Natural killer cell (primary cell): ENCODE results near the gene FAH. TPM values are rescaled to one million over a fixed set of nuclear protein-coding genes. Genes with fewer than 3 reads are reported as not detected.

ENCODE experiments used
- ATAC-seq, 3 donors: fragments of 150-1000 bp in 2 of 3; fragments of 200-7000 bp in 1 of 3; cut with Tn5 transposase; 1 replicate in 1 of 3; 2 replicates in 2 of 3; pipeline ENCODE4 v1.10.0; 2021; ENCODE audit warnings: mild to moderate bottlenecking in 2 of 3, moderate library complexity in 2 of 3
- DNase-seq, 2 donors: peaks; one replicate each; pipeline versions ENCODE4 v3.0.0 to v3.0.0-alpha.2; 2013 to 2021; ENCODE audit warnings: mixed read lengths in 1 of 2
- H3K27ac ChIP-seq: one replicate; pipeline ENCODE4 v1.5.1; 2013; ENCODE audit warnings: mild to moderate bottlenecking, low read length
- H3K27me3 ChIP-seq: one replicate; pipeline ENCODE4 v1.6.1; 2013; ENCODE audit warnings: low read length; ENCODE audit not compliant: control insufficient read depth, insufficient read depth
- H3K36me3 ChIP-seq: one replicate; pipeline ENCODE4 v1.6.1; 2013; ENCODE audit warnings: low read length; ENCODE audit not compliant: control insufficient read depth, insufficient read depth
- H3K4me1 ChIP-seq: one replicate; pipeline ENCODE4 v1.6.1; 2013; ENCODE audit warnings: low read length; ENCODE audit not compliant: control insufficient read depth, insufficient read depth
- H3K4me3 ChIP-seq: one replicate; pipeline ENCODE4 v1.5.1; 2013; ENCODE audit warnings: low read length
- H3K9me3 ChIP-seq: one replicate; pipeline ENCODE4 v1.6.1; 2013; ENCODE audit warnings: low read length; ENCODE audit not compliant: control insufficient read depth, insufficient read depth
- H3K27ac Mint-ChIP-seq, 2 donors: one replicate each; pipeline ENCODE4 v1.8.0; 2022; ENCODE audit warnings: mild to moderate bottlenecking in 2 of 2, mixed read lengths in 2 of 2, moderate library complexity in 1 of 2
- H3K27me3 Mint-ChIP-seq, 2 donors: one replicate each; pipeline ENCODE4 v1.8.0; 2022; ENCODE audit warnings: low read depth in 2 of 2, mixed read lengths in 2 of 2
- H3K36me3 Mint-ChIP-seq: one replicate; pipeline ENCODE4 v1.8.0; 2022; ENCODE audit warnings: mixed read lengths
- H3K4me1 Mint-ChIP-seq, 2 donors: one replicate each; pipeline ENCODE4 v1.8.0; 2022; ENCODE audit warnings: mixed read lengths in 2 of 2
- H3K4me3 Mint-ChIP-seq: one replicate; pipeline ENCODE4 v1.8.0; 2022; ENCODE audit warnings: mild to moderate bottlenecking, moderate library complexity, mixed read lengths
- H3K9me3 Mint-ChIP-seq, 2 donors: one replicate each; pipeline ENCODE4 v1.8.0; 2022; ENCODE audit warnings: mixed read lengths in 2 of 2
- CTCF ChIP-seq: fragments of 200-600 bp; IDR thresholded peaks from one replicate; pipeline ENCODE4 v1.8.0; 2022; ENCODE audit warnings: antibody characterized with exemption
- WGBS: methylation state at CpG from one replicate; pipeline ENCODE4 v1.1.7; 2013; ENCODE audit warnings: missing lambda C conversion rate; ENCODE audit not compliant: insufficient coverage; 5-methylcytosine and 5-hydroxymethylcytosine counted together
- intact Hi-C: fragments of 100-400 bp; cut with micrococcal nuclease; formaldehyde crosslinking; loops from one replicate; pipeline ENCODE4 v1.14.2; 2022
- total RNA-seq, 4 donors: library from RNA; stranded (reverse); fragments of 120-200 nt in 1 of 4; gene quantifications; one replicate each; pipeline versions ENCODE4 v1.2.3 to v1.2.4, GENCODE V29; 2013 to 2022

The FAH gene
- total RNA-seq, 3 donors from 2014 or later (not counting 1 experiment from before 2014, with no cell fraction given): 12.4 to 14.1 (median 13.5) TPM

- no peak for ATAC-seq
- 90% methylated on average over 25 of the region's 26 CpGs for whole genome bisulfite sequencing
- no peak overlapping the region for H3K4me3 Mint-ChIP-seq
These were observed 48.6 kb downstream of the FAH start for GRCh38 chr15:80201256-80202015.

GRCh38 chr15:80202016-80202315, 49.2 kb downstream of the FAH start:
- Mint-ChIP-seq H3K4me1 (no peaks in the 10 kb centered on the region), H3K27ac (no peak overlapping the region), H3K9me3 (no peaks in the 10 kb centered on the region), H3K4me3 (no peak overlapping the region), H3K27me3 (peaks cover 17 to 32% of the 10 kb centered on the region in 2 donors), H3K36me3 (no peaks in the 10 kb centered on the region)
- intact Hi-C loops: no loop called here
- H3K36me3 ChIP-seq: no peaks in the 10 kb centered on the region
- H3K27me3 ChIP-seq: no peaks in the 10 kb centered on the region
- no peak for DNase-seq
- no peak for TF ChIP-seq CTCF
- H3K9me3 ChIP-seq: no peaks in the 10 kb centered on the region
- no peak overlapping the region for H3K4me3 ChIP-seq
- 71% methylated on average over 2 of the region's 2 CpGs for WGBS
- no peak overlapping the region for H3K27ac ChIP-seq
- ATAC-seq: no peak
- H3K4me1 ChIP-seq: no peaks in the 10 kb centered on the region

More at GRCh38 chr15:80201256-80202015, 48.6 kb downstream of the FAH start:
- Histone ChIP-seq H3K4me1 (no peaks in the 10 kb centered on the region), H3K9me3 (no peaks in the 10 kb centered on the region), H3K27ac (no peak overlapping the region), H3K36me3 (no peaks in the 10 kb centered on the region), H3K4me3 (no peak overlapping the region), H3K27me3 (no peaks in the 10 kb centered on the region)
- no peak for TF ChIP-seq CTCF
- Mint-ChIP-seq H3K36me3 (no peaks in the 10 kb centered on the region), H3K4me1 (no peaks in the 10 kb centered on the region), H3K27me3 (peaks cover 12 to 26% of the 10 kb centered on the region in 2 donors), H3K27ac (no peak overlapping the region), H3K9me3 (no peaks in the 10 kb centered on the region)
- no peak for DNase-seq
- intact Hi-C loops: no loop called here

DNA sequence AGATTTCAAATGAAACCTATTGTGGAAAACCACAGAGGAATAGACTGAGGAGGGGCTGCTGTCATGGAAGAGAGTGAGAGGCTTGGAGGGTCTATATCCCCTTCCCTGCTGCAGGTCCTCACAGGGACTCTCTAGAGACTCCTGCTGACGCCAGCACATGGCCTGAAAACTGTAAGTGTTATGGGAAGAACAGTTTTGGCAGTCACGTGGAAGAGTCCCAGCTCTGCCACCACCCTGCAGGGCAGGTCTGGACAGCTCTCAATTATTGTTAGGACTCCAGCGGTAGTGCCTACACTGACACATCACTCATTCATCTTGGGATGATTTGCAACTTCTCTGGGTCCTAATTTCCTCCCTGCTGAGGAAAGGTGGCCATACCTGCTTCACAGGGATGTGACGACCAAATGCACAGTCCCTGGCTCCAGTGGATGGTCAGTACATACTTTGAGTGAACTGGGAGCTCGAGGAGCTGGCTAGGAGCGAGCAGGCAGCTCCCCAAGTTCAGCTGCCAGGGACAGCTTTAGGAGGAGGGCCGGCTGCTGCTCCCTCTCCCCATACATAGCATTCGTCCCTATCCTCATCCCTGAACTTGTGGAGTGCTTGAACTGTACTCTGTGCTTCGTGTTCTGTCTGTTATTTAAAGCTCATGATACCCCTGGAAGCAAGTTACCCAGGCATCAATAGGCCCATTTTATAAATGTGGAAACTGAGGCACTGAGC, 50.0 kb downstream of the FAH start:
- Mint-ChIP-seq H3K27ac (no peak overlapping the region), H3K4me1 (no peaks in the 10 kb centered on the region), H3K9me3 (no peaks in the 10 kb centered on the region), H3K4me3 (no peak overlapping the region), H3K27me3 (peaks cover 26 to 33% of the 10 kb centered on the region in 2 donors), H3K36me3 (no peaks in the 10 kb centered on the region)
- no peak for TF ChIP-seq CTCF
- Histone ChIP-seq H3K36me3 (no peaks in the 10 kb centered on the region), H3K27ac (no peak overlapping the region), H3K4me3 (no peak overlapping the region), H3K27me3 (peaks cover 3% of the 10 kb centered on the region), H3K4me1 (no peaks in the 10 kb centered on the region), H3K9me3 (no peaks in the 10 kb centered on the region)
- intact Hi-C loops: no loop called here
- ATAC-seq (no peak), DNase-seq (no peak)
- 67% methylated on average over 9 of the region's 9 CpGs for WGBS
